GM23338 (cell line): ENCODE measurements around the gene MAPK11. TPM values are rescaled to one million over a fixed set of nuclear protein-coding genes. Genes with fewer than 3 reads are reported as not detected.
A peak's percentile ranks its signal among the peaks of the same experiment; 100 is the strongest.

Experiments
- ATAC-seq: fragments of 200-7000 bp; cut with Tn5 transposase; 3 replicates; pipeline ENCODE4 v1.9.1; 2020
- DNase-seq: peaks from one replicate; pipeline ENCODE4 v3.0.0-alpha.2; 2015; ENCODE audit warnings: low spot score
- H2AFZ ChIP-seq: fragments of 200-600 bp; sonication (generic); 2 replicates; pipeline ENCODE4 v1.8.0; 2016; ENCODE audit warnings: antibody characterized with exemption, mild to moderate bottlenecking, moderate library complexity
- H3F3A ChIP-seq: fragments of 200-600 bp; sonication (generic); replicated peaks from 2 replicates; pipeline ENCODE4 v1.8.0; 2017; ENCODE audit warnings: antibody characterized with exemption, mixed run types, low read depth
- H3K27ac ChIP-seq: fragments of 200-600 bp; sonication (generic); 2 replicates; pipeline ENCODE4 v1.6.1; 2016; ENCODE audit warnings: low read depth
- H3K27me3 ChIP-seq: fragments of 200-600 bp; sonication (generic); 2 replicates; pipeline ENCODE4 v1.8.0; 2016; ENCODE audit warnings: mild to moderate bottlenecking, mixed run types, moderate library complexity; ENCODE audit not compliant: insufficient read depth
- H3K36me3 ChIP-seq: fragments of 200-600 bp; sonication (generic); 2 replicates; pipeline ENCODE4 v1.8.0; 2016; ENCODE audit warnings: mild to moderate bottlenecking; ENCODE audit not compliant: insufficient read depth
- H3K4me1 ChIP-seq: fragments of 200-600 bp; sonication (generic); 2 replicates; pipeline ENCODE4 v1.8.0; 2016; ENCODE audit warnings: mild to moderate bottlenecking, moderate library complexity; ENCODE audit not compliant: insufficient read depth
- H3K4me2 ChIP-seq: fragments of 200-600 bp; sonication (generic); 2 replicates; pipeline ENCODE4 v1.7.1; 2017; ENCODE audit warnings: mixed run types
- H3K4me3 ChIP-seq: fragments of 200-600 bp; sonication (generic); 2 replicates; pipeline ENCODE4 v1.6.1; 2016; ENCODE audit warnings: mixed run types
- H3K79me2 ChIP-seq: fragments of 200-600 bp; sonication (generic); replicated peaks from 2 replicates; pipeline ENCODE4 v1.8.0; 2017; ENCODE audit warnings: mild to moderate bottlenecking; ENCODE audit not compliant: insufficient read depth
- H3K9me2 ChIP-seq: fragments of 200-600 bp; sonication (generic); 2 replicates; pipeline ENCODE4 v1.8.0; 2017; ENCODE audit not compliant: insufficient read depth
- H4K20me1 ChIP-seq: fragments of 200-600 bp; sonication (generic); replicated peaks from 2 replicates; pipeline ENCODE4 v1.8.0; 2017; ENCODE audit warnings: mild to moderate bottlenecking; ENCODE audit not compliant: insufficient read depth
- H3K27ac Mint-ChIP-seq: 2 replicates; pipeline ENCODE4 v1.8.0; 2020; ENCODE audit warnings: inconsistent platforms, mild to moderate bottlenecking, moderate library complexity, mixed read lengths
- H3K27me3 Mint-ChIP-seq: 3 replicates; pipeline ENCODE4 v1.8.0; 2022; ENCODE audit warnings: low read depth, mild to moderate bottlenecking, moderate library complexity, mixed read lengths, inconsistent platforms; ENCODE audit not compliant: insufficient read depth, poor library complexity
- H3K36me3 Mint-ChIP-seq: 3 replicates; pipeline ENCODE4 v1.8.0; 2021; ENCODE audit warnings: low read depth, mild to moderate bottlenecking, inconsistent platforms, moderate library complexity, mixed read lengths
- H3K4me1 Mint-ChIP-seq: 3 replicates; pipeline ENCODE4 v1.8.0; 2020; ENCODE audit warnings: mild to moderate bottlenecking, inconsistent platforms, mixed read lengths
- H3K4me3 Mint-ChIP-seq: 3 replicates; pipeline ENCODE4 v1.8.0; 2021; ENCODE audit warnings: moderate library complexity, mild to moderate bottlenecking, inconsistent platforms, mixed read lengths
- H3K9me3 Mint-ChIP-seq: 3 replicates; pipeline ENCODE4 v1.8.0; 2020; ENCODE audit warnings: moderate library complexity, mild to moderate bottlenecking, inconsistent platforms, mixed read lengths
- EZH2 ChIP-seq: fragments of 200-600 bp; sonication (generic); IDR thresholded peaks from one replicate; pipeline ENCODE4 v1.8.0; 2017; ENCODE audit warnings: antibody characterized with exemption, mild to moderate bottlenecking, low read depth; ENCODE audit not compliant: unreplicated experiment
- JUNB ChIP-seq: IDR thresholded peaks from one replicate; pipeline ENCODE4 v1.6.1; 2016; ENCODE audit warnings: antibody characterized with exemption; ENCODE audit not compliant: unreplicated experiment
- NANOG ChIP-seq: IDR thresholded peaks from 2 replicates; pipeline ENCODE4 v1.6.1; 2016; ENCODE audit warnings: antibody characterized with exemption, borderline replicate concordance
- POLR2AphosphoS5 ChIP-seq: IDR thresholded peaks from 2 replicates; pipeline ENCODE4 v1.6.1; 2016; ENCODE audit warnings: antibody characterized with exemption, low read depth
- STAT1 ChIP-seq: IDR thresholded peaks from one replicate; pipeline ENCODE4 v1.6.1; 2016; ENCODE audit warnings: antibody characterized with exemption; ENCODE audit not compliant: unreplicated experiment
- ZNF114 ChIP-seq: fragments of 250-450 bp; sonication (Bioruptor Pico); IDR thresholded peaks from 2 replicates; pipeline ENCODE4 v1.5.0; 2020; ENCODE audit warnings: mild to moderate bottlenecking, moderate library complexity
- ZNF331 ChIP-seq: fragments of 250-450 bp; sonication (Bioruptor Pico); IDR thresholded peaks from 2 replicates; pipeline ENCODE4 v1.5.0; 2020; ENCODE audit warnings: low read depth, mild to moderate bottlenecking, moderate library complexity
- polyA plus RNA-seq: library from polyadenylated mRNA; unstranded; fragments of >200 nt; fragmentation: Nextera tagmentation; extraction: Ambion mirVana; gene quantifications from 2 replicates; pipeline ENCODE4 v1.2.1, GENCODE V29; 2016
- total RNA-seq: library from RNA; depleted of rRNA; stranded (reverse); fragments of >200 nt; shearing (Covaris generic); gene quantifications from 2 replicates; pipeline ENCODE4 v1.2.3, GENCODE V29; 2014
- TF ChIP-seq, protein P1 (sequence below): IDR thresholded peaks from one replicate; pipeline ENCODE4 v1.6.1; 2018; ENCODE audit warnings: antibody characterized with exemption; ENCODE audit not compliant: unreplicated experiment
- TF ChIP-seq, protein P2 (sequence below): IDR thresholded peaks from 2 replicates; pipeline ENCODE4 v1.6.1; 2016; ENCODE audit warnings: antibody characterized with exemption
- TF ChIP-seq, protein P3 (sequence below), 2 experiments: fragments of 200-600 bp in 1 of 2; sonication (generic) in 1 of 2; conservative IDR thresholded peaks; 2 replicates each; pipeline versions ENCODE4 v1.5.1 to v1.6.1; 2016 to 2017; ENCODE audit warnings: antibody characterized with exemption in 2 of 2, low read depth in 2 of 2, mild to moderate bottlenecking in 2 of 2, moderate library complexity in 1 of 2

Gene MAPK11
- total and polyA plus RNA-seq, 2 experiments from 2014 or later: 0.34 to 1.9 TPM

- peaks cover 11% of the 10 kb centered on the region for H3K27me3 ChIP-seq
- ATAC-seq (peak; percentile 31), DNase-seq (peak; percentile 71)
- H3K36me3 ChIP-seq: no peaks in the 10 kb centered on the region
- Mint-ChIP-seq H3K36me3 (no peaks in the 10 kb centered on the region), H3K4me1 (peaks cover 20% of the 10 kb centered on the region), H3K9me3 (no peaks in the 10 kb centered on the region), H3K4me3 (no peak overlapping the region; the same call in 2 of the 3 replicates), H3K27ac (0 out of 2 replicates have a peak overlapping the region, but pooled peaks have one; percentile 62), H3K27me3 (peaks cover 24% of the 10 kb centered on the region)
- H3K4me3 ChIP-seq: no peak overlapping the region
- H3K4me1 ChIP-seq: peaks cover 19% of the 10 kb centered on the region; the same call in 1 of the 2 replicates
- H3K4me2 ChIP-seq: no peak overlapping the region
- H3K9me2 ChIP-seq: no peaks in the 10 kb centered on the region
- TF ChIP-seq ZNF114: no peak
- TF ChIP-seq JUNB: no peak
- TF ChIP-seq, protein P1, sequence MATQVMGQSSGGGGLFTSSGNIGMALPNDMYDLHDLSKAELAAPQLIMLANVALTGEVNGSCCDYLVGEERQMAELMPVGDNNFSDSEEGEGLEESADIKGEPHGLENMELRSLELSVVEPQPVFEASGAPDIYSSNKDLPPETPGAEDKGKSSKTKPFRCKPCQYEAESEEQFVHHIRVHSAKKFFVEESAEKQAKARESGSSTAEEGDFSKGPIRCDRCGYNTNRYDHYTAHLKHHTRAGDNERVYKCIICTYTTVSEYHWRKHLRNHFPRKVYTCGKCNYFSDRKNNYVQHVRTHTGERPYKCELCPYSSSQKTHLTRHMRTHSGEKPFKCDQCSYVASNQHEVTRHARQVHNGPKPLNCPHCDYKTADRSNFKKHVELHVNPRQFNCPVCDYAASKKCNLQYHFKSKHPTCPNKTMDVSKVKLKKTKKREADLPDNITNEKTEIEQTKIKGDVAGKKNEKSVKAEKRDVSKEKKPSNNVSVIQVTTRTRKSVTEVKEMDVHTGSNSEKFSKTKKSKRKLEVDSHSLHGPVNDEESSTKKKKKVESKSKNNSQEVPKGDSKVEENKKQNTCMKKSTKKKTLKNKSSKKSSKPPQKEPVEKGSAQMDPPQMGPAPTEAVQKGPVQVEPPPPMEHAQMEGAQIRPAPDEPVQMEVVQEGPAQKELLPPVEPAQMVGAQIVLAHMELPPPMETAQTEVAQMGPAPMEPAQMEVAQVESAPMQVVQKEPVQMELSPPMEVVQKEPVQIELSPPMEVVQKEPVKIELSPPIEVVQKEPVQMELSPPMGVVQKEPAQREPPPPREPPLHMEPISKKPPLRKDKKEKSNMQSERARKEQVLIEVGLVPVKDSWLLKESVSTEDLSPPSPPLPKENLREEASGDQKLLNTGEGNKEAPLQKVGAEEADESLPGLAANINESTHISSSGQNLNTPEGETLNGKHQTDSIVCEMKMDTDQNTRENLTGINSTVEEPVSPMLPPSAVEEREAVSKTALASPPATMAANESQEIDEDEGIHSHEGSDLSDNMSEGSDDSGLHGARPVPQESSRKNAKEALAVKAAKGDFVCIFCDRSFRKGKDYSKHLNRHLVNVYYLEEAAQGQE: no peak
- TF ChIP-seq POLR2AphosphoS5: no peak
- TF ChIP-seq, protein P2, sequence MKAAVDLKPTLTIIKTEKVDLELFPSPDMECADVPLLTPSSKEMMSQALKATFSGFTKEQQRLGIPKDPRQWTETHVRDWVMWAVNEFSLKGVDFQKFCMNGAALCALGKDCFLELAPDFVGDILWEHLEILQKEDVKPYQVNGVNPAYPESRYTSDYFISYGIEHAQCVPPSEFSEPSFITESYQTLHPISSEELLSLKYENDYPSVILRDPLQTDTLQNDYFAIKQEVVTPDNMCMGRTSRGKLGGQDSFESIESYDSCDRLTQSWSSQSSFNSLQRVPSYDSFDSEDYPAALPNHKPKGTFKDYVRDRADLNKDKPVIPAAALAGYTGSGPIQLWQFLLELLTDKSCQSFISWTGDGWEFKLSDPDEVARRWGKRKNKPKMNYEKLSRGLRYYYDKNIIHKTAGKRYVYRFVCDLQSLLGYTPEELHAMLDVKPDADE: no peak
- TF ChIP-seq, protein P3, sequence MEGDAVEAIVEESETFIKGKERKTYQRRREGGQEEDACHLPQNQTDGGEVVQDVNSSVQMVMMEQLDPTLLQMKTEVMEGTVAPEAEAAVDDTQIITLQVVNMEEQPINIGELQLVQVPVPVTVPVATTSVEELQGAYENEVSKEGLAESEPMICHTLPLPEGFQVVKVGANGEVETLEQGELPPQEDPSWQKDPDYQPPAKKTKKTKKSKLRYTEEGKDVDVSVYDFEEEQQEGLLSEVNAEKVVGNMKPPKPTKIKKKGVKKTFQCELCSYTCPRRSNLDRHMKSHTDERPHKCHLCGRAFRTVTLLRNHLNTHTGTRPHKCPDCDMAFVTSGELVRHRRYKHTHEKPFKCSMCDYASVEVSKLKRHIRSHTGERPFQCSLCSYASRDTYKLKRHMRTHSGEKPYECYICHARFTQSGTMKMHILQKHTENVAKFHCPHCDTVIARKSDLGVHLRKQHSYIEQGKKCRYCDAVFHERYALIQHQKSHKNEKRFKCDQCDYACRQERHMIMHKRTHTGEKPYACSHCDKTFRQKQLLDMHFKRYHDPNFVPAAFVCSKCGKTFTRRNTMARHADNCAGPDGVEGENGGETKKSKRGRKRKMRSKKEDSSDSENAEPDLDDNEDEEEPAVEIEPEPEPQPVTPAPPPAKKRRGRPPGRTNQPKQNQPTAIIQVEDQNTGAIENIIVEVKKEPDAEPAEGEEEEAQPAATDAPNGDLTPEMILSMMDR (conservative IDR thresholded peaks at IDR 0.05; ENCODE audit: low read depth in 2 of 2): peak; percentile 8 to 16; a peak in 1 of 4 replicates
- H3K27ac ChIP-seq: no peak overlapping the region
- H2AFZ ChIP-seq: no peak overlapping the region
- H4K20me1 ChIP-seq: peaks cover 5% of the 10 kb centered on the region
- H3K79me2 ChIP-seq: no peaks in the 10 kb centered on the region
- H3F3A ChIP-seq: 0 out of 2 replicates have a peak, but pooled peaks cover 6% of the 10 kb centered on the region
These were observed 33.8 kb upstream of the MAPK11 start for GRCh38 chr22:50303848-50304527.

GRCh38 chr22:50303515-50303847 lies 33.3 kb upstream of the MAPK11 start:
- peaks cover 15% of the 10 kb centered on the region for H3K4me1 Mint-ChIP-seq
- H3K4me3 Mint-ChIP-seq: no peak overlapping the region
- 0 out of 2 replicates have a peak, but pooled peaks cover 4% of the 10 kb centered on the region for H3F3A ChIP-seq
- no peak for DNase-seq
- no peak overlapping the region for H3K4me3 ChIP-seq
- H3K4me2 ChIP-seq: no peak overlapping the region
- H3K9me2 ChIP-seq: no peaks in the 10 kb centered on the region
- peaks cover 11% of the 10 kb centered on the region for H3K27me3 ChIP-seq
- H3K36me3 Mint-ChIP-seq: no peaks in the 10 kb centered on the region
- no peaks in the 10 kb centered on the region for H3K36me3 ChIP-seq
- H4K20me1 ChIP-seq: peaks cover 9% of the 10 kb centered on the region
- no peak overlapping the region for H3K27ac Mint-ChIP-seq
- peaks cover 5% of the 10 kb centered on the region for H3K79me2 ChIP-seq
- H3K27ac ChIP-seq: no peak overlapping the region
- no peak for ATAC-seq
- H3K4me1 ChIP-seq: peaks cover 21% of the 10 kb centered on the region; the same call in 1 of the 2 replicates
- H3K27me3 Mint-ChIP-seq: peaks cover 23% of the 10 kb centered on the region
- no peaks in the 10 kb centered on the region for H3K9me3 Mint-ChIP-seq
- no peak overlapping the region for H2AFZ ChIP-seq
- no peak for TF ChIP-seq EZH2
- TF ChIP-seq, protein P1: no peak
- no peak for TF ChIP-seq JUNB
- TF ChIP-seq NANOG: no peak
- TF ChIP-seq ZNF331: no peak
- TF ChIP-seq STAT1: no peak
